IPS-18a (cell line): ENCODE measurements around the gene LMF1.

Source experiments
- H3K27ac ChIP-seq: one replicate; pipeline ENCODE4 v1.5.1; 2013; ENCODE audit warnings: low read length
- H3K27me3 ChIP-seq: one replicate; pipeline ENCODE4 v1.6.1; 2013; ENCODE audit warnings: mild to moderate bottlenecking, low read length; ENCODE audit not compliant: control insufficient read depth, insufficient read depth
- H3K36me3 ChIP-seq: one replicate; pipeline ENCODE4 v1.6.1; 2013; ENCODE audit warnings: low read depth, low read length; ENCODE audit not compliant: control insufficient read depth
- H3K4me1 ChIP-seq: one replicate; pipeline ENCODE4 v1.6.1; 2013; ENCODE audit warnings: low read depth, low read length; ENCODE audit not compliant: control insufficient read depth
- H3K4me3 ChIP-seq: one replicate; pipeline ENCODE4 v1.5.1; 2013; ENCODE audit warnings: low read length
- H3K9ac ChIP-seq: one replicate; pipeline ENCODE4 v1.6.1; 2013; ENCODE audit warnings: mild to moderate bottlenecking, low read length, moderate library complexity
- H3K9me3 ChIP-seq: one replicate; pipeline ENCODE4 v1.6.1; 2013; ENCODE audit warnings: low read depth, low read length; ENCODE audit not compliant: control insufficient read depth

Gene LMF1

GRCh38 chr16:850668-851067 is 120.1 kb downstream of the LMF1 start:
- H3K9me3 ChIP-seq = peaks cover 19% of the 10 kb centered on the region
- H3K27ac ChIP-seq = no peak overlapping the region
- H3K4me3 ChIP-seq = no peak overlapping the region
- no peak overlapping the region for H3K9ac ChIP-seq
- no peaks in the 10 kb centered on the region for H3K27me3 ChIP-seq
- no peaks in the 10 kb centered on the region for H3K36me3 ChIP-seq
- H3K4me1 ChIP-seq = no peaks in the 10 kb centered on the region

- H3K27ac ChIP-seq = no peak overlapping the region
- H3K4me1 ChIP-seq = no peaks in the 10 kb centered on the region
- H3K36me3 ChIP-seq = no peaks in the 10 kb centered on the region
- H3K9me3 ChIP-seq = peaks cover 19% of the 10 kb centered on the region
- no peak overlapping the region for H3K4me3 ChIP-seq
- no peak overlapping the region for H3K9ac ChIP-seq
- H3K27me3 ChIP-seq = no peaks in the 10 kb centered on the region
Measured at GRCh38 chr16:848510-849253, 122.1 kb downstream of the LMF1 start.

- H3K9me3 ChIP-seq = peaks cover 19% of the 10 kb centered on the region
- no peaks in the 10 kb centered on the region for H3K36me3 ChIP-seq
- no peaks in the 10 kb centered on the region for H3K4me1 ChIP-seq
- no peak overlapping the region for H3K27ac ChIP-seq
- H3K9ac ChIP-seq = no peak overlapping the region
- no peaks in the 10 kb centered on the region for H3K27me3 ChIP-seq
- no peak overlapping the region for H3K4me3 ChIP-seq
Measured at GRCh38 chr16:847681-848445, 122.9 kb downstream of the LMF1 start.

GRCh38 chr16:847151-847550 is 123.6 kb downstream of the LMF1 start:
- H3K36me3 ChIP-seq = no peaks in the 10 kb centered on the region
- H3K4me3 ChIP-seq = no peak overlapping the region
- no peaks in the 10 kb centered on the region for H3K4me1 ChIP-seq
- H3K9ac ChIP-seq = no peak overlapping the region
- no peak overlapping the region for H3K27ac ChIP-seq
- H3K9me3 ChIP-seq = peaks cover 19% of the 10 kb centered on the region
- H3K27me3 ChIP-seq = no peaks in the 10 kb centered on the region

- H3K27me3 ChIP-seq = no peaks in the 10 kb centered on the region
- no peak overlapping the region for H3K9ac ChIP-seq
- H3K36me3 ChIP-seq = no peaks in the 10 kb centered on the region
- H3K4me1 ChIP-seq = no peaks in the 10 kb centered on the region
- no peak overlapping the region for H3K27ac ChIP-seq
- H3K9me3 ChIP-seq = peaks cover 14% of the 10 kb centered on the region
- no peak overlapping the region for H3K4me3 ChIP-seq
Measured at GRCh38 chr16:845351-845745, 125.4 kb downstream of the LMF1 start.

GRCh38 chr16:844638-845350 is 126.0 kb downstream of the LMF1 start:
- no peak overlapping the region for H3K9ac ChIP-seq
- H3K9me3 ChIP-seq = peaks cover 9% of the 10 kb centered on the region
- no peaks in the 10 kb centered on the region for H3K27me3 ChIP-seq
- no peak overlapping the region for H3K27ac ChIP-seq
- no peaks in the 10 kb centered on the region for H3K4me1 ChIP-seq
- H3K4me3 ChIP-seq = no peak overlapping the region
- no peaks in the 10 kb centered on the region for H3K36me3 ChIP-seq

- no peak overlapping the region for H3K27ac ChIP-seq
- H3K4me1 ChIP-seq = no peaks in the 10 kb centered on the region
- H3K9me3 ChIP-seq = peaks cover 3% of the 10 kb centered on the region
- H3K36me3 ChIP-seq = no peaks in the 10 kb centered on the region
- H3K27me3 ChIP-seq = no peaks in the 10 kb centered on the region
- H3K9ac ChIP-seq = no peak overlapping the region
- H3K4me3 ChIP-seq = no peak overlapping the region
Measured at GRCh38 chr16:843771-844170, 127.0 kb downstream of the LMF1 start.

GRCh38 chr16:842711-843560 is 127.8 kb downstream of the LMF1 start:
- no peaks in the 10 kb centered on the region for H3K27me3 ChIP-seq
- H3K36me3 ChIP-seq = no peaks in the 10 kb centered on the region
- H3K9me3 ChIP-seq = peaks cover 3% of the 10 kb centered on the region
- H3K4me3 ChIP-seq = no peak overlapping the region
- no peak overlapping the region for H3K27ac ChIP-seq
- H3K4me1 ChIP-seq = no peaks in the 10 kb centered on the region
- H3K9ac ChIP-seq = no peak overlapping the region

GRCh38 chr16:842061-842476 is 128.7 kb downstream of the LMF1 start:
- Histone ChIP-seq H3K9ac (no peak overlapping the region), H3K4me1 (no peaks in the 10 kb centered on the region), H3K27ac (no peak overlapping the region), H3K4me3 (no peak overlapping the region), H3K27me3 (no peaks in the 10 kb centered on the region), H3K9me3 (peaks cover 3% of the 10 kb centered on the region), H3K36me3 (no peaks in the 10 kb centered on the region)

GRCh38 chr16:841455-842060 is 129.2 kb downstream of the LMF1 start:
- no peak overlapping the region for H3K27ac ChIP-seq
- no peak overlapping the region for H3K9ac ChIP-seq
- no peaks in the 10 kb centered on the region for H3K36me3 ChIP-seq
- H3K4me1 ChIP-seq = no peaks in the 10 kb centered on the region
- peaks cover 7% of the 10 kb centered on the region for H3K9me3 ChIP-seq
- no peaks in the 10 kb centered on the region for H3K27me3 ChIP-seq
- no peak overlapping the region for H3K4me3 ChIP-seq
